Measurements from ENCODE around the gene MTRFR. TPM values are rescaled to one million over a fixed set of nuclear protein-coding genes. Genes with fewer than 3 reads are reported as not detected.

MTRFR gene
- total RNA-seq, 1 donor, result 12.8 TPM

DNA sequence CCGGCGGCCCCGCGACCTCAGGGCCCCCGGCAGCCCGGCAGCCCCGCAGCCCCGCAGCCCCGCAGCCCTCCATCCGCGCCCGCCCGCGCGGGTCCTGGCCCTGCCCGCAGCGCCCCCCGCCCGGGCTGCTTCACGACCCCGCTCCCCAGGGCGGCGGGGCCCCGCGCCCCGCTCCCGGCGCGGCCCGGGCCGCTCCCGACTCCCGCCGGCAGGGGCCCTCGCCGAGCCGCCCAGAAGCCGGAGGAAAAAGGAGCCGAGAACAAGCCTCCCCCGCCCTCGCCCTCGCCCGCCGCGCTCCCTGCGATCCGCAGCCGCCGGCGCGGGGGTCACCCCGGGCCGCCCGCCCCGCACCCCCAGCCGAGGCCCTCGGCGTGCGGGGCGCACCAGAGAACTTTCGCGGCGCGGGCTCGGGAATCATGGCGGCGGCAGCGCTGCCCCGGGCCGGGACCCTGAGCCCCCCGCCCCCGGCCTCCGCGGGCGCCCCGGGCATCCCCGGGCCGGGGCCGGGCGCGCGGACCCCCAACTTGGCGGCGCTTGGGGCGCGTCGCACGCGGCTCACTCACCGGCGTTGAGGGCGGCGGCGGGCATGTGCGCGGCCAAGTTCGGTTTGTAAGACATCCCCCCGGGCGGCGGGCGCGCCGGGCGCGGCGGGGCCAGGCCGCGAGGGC, 37.9 kb downstream of the MTRFR start:
- peak; percentile 44 for DNase-seq (ENCODE audit: low read depth)
- TF ChIP-seq, protein P1, sequence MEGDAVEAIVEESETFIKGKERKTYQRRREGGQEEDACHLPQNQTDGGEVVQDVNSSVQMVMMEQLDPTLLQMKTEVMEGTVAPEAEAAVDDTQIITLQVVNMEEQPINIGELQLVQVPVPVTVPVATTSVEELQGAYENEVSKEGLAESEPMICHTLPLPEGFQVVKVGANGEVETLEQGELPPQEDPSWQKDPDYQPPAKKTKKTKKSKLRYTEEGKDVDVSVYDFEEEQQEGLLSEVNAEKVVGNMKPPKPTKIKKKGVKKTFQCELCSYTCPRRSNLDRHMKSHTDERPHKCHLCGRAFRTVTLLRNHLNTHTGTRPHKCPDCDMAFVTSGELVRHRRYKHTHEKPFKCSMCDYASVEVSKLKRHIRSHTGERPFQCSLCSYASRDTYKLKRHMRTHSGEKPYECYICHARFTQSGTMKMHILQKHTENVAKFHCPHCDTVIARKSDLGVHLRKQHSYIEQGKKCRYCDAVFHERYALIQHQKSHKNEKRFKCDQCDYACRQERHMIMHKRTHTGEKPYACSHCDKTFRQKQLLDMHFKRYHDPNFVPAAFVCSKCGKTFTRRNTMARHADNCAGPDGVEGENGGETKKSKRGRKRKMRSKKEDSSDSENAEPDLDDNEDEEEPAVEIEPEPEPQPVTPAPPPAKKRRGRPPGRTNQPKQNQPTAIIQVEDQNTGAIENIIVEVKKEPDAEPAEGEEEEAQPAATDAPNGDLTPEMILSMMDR (IDR thresholded peaks at IDR 0.05; ENCODE audit: insufficient read depth, low read length), result peak; percentile 58
- peak overlapping the region; percentile 85 for H3K4me3 ChIP-seq (ENCODE audit: low read depth, low read length)

DNA sequence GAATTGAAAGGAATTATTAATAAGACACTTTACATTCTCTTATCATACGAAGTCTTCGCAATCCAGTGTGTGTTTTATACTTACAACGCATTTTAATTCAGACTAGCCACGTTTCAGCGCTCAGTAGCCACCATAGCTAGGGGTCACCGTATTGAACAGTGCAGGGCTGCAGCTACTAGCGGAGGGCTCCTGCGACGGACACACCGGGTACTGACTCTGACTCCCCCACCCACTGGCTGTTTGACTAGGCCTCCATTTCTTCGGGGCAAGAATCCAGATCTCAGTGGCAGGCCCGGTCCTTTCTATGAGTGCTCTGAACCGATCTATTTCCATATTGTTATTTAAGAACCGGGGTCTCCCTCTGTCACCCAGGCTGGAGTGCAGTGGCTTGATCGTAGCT, 39.9 kb downstream of the MTRFR start:
- DNase-seq (ENCODE audit: low read depth), result no peak
- no peak overlapping the region for H3K4me3 ChIP-seq (ENCODE audit: low read depth, low read length)
- TF ChIP-seq, protein P1 (IDR thresholded peaks at IDR 0.05; ENCODE audit: insufficient read depth, low read length), result no peak

DNA sequence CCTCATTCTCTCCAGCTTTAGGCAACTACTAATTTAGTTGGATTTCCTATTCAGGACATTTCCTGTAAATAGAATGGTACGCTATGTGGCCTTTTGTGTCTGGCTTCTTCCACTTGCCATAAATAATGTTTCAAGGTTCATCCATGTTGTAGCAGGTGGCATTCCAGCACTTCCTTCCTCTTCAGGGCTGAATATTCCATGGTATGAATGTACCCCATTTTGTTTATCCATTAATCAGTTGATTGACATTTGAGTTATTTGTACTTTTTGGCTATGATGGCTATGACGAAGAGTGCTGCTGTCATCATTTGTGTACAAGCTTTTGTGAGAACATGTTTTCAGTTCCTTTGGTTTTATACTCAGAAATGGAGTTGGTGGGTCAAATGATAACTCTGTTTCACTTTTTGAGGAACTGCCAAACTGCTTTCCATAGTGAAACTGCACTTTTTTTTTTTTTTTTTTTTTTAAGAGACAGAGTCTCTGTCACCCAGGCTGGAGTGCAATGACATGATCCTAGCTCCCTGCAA, 44.9 kb downstream of the MTRFR start:
- no peak for DNase-seq (ENCODE audit: low read depth)
- TF ChIP-seq, protein P1 (IDR thresholded peaks at IDR 0.05; ENCODE audit: insufficient read depth, low read length), result no peak
- H3K4me3 ChIP-seq (ENCODE audit: low read depth, low read length), result no peak overlapping the region

DNA sequence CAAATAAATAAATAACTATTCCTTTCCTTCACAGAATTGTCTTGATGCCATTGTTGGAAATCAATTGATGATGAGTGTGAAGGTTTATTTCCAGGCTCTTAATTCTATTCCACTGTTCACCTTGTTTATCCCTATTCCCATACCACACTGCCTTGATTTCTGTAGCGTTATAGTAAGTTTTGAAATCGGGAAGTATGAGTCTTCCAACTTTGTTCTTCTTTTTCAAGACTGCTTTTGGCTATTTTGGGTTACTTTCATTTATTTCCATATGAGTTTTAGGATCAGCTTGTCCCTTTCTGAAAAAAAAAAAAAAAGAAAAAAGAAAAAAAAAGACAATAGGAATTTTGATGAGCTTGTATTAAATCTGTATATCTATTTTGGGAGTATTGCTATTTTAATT, 47.7 kb downstream of the MTRFR start:
- no peak overlapping the region for H3K4me3 ChIP-seq (ENCODE audit: low read depth, low read length)
- no peak for DNase-seq (ENCODE audit: low read depth)
- TF ChIP-seq, protein P1 (IDR thresholded peaks at IDR 0.05; ENCODE audit: insufficient read depth, low read length), result no peak

DNA sequence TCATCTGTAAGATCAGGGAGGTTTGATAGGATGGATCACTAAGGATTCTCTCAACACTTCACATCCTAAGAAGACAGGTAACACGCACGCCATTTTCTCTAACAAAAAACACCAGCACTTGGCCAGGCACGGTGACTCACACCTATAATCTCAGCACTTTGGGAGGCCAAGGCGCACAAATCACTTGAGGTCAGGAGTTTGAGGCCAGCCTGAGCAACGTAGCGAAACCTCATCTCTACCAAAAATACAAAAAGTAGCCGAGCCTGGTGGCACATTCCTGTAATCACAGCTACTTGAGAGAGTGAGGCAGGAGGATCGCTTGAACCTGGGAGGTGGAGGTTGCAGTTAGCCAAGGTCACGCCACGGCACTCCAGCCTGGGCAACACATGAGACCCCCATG, 48.9 kb downstream of the MTRFR start:
- TF ChIP-seq, protein P1 (IDR thresholded peaks at IDR 0.05; ENCODE audit: insufficient read depth, low read length), result no peak
- no peak overlapping the region for H3K4me3 ChIP-seq (ENCODE audit: low read depth, low read length)
- DNase-seq (ENCODE audit: low read depth), result no peak

DNA sequence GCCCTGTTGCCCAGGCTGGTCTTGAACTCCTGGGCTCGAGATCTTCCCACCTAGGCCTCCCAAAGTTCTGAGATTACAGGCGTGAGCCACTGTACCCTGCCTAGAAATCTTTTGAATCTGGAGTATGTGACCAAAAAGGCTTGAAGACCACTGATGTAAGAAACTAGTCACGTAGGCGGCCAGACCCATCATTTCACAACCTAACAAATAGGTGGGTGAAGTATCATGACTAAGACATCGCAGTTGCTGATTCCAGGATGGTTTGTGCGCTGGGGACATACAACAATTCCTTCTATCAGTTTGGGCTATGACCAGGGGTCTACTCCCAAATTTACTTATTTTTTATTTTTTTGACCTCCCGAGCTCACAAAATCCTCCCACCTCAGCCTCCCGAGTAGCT, 50.2 kb downstream of the MTRFR start:
- no peak for DNase-seq (ENCODE audit: low read depth)
- H3K4me3 ChIP-seq (ENCODE audit: low read depth, low read length), result no peak overlapping the region
- TF ChIP-seq, protein P1 (IDR thresholded peaks at IDR 0.05; ENCODE audit: insufficient read depth, low read length), result no peak

DNA sequence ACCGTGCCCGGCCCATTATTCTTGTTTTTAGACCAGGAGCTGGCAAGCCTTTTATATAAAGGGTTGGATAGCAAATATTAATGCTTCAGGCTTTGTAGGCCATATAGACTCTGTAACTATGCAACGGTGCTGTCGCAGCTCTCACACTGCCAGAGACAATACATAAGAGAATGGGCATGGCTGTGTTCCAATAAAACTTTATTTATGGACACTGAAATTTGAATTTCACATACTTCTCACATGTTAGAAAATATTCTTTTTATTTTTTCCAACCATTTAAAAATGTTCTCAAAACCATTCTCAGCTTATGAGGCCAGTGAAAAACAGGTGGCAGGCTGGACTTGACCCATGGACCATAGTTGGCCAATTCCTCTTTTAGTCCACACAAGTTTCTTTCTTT, 51.4 kb downstream of the MTRFR start:
- no peak for DNase-seq (ENCODE audit: low read depth)
- no peak overlapping the region for H3K4me3 ChIP-seq (ENCODE audit: low read depth, low read length)
- TF ChIP-seq, protein P1 (IDR thresholded peaks at IDR 0.05; ENCODE audit: insufficient read depth, low read length), result no peak
